GM19351 (cell line): ENCODE data around the gene SH3PXD2A.
"Not testable (repeated sequence)": the region's sequence is repeated elsewhere in the genome, so short reads cannot be mapped to it uniquely, and the experiment has no call there.

ENCODE experiments used
- ATAC-seq: cut with Tn5 transposase; IDR thresholded peaks from one replicate; pipeline ENCODE4 v1.9.1; 2021; ENCODE audit warnings: mild to moderate bottlenecking, moderate library complexity; ENCODE audit not compliant: unreplicated experiment

The SH3PXD2A gene

DNA sequence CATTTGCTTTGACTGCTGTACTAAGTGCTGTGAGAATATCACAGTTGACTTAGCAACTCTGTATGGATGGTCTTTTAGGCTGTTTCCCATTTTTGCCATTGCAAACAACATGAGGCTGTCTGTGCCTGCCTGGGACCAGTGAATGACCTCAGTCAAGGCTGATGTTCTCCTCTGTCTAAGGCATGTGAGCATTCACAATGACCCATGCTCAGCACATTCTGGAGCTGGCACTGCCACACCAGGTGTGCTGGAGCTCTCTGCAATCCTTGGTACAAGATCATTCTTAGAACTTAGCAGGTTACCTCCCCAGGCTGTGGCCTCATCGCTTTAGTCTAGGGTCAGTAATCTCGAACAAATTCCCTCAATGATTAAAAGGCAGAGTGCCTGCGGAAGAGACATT, 61.9 kb downstream of the SH3PXD2A start:
- no peak for ATAC-seq

- no peak for ATAC-seq
These were observed 62.8 kb downstream of the SH3PXD2A start for GRCh38 chr10:103792547-103792946.

GRCh38 chr10:103791858-103792257, 63.5 kb downstream of the SH3PXD2A start:
- no peak for ATAC-seq

GRCh38 chr10:103791291-103791690, 64.1 kb downstream of the SH3PXD2A start:
- ATAC-seq: no peak

- ATAC-seq: no peak
These were observed 64.8 kb downstream of the SH3PXD2A start for GRCh38 chr10:103790580-103790979.

- no peak for ATAC-seq
These were observed 65.6 kb downstream of the SH3PXD2A start for GRCh38 chr10:103789771-103790201.

DNA sequence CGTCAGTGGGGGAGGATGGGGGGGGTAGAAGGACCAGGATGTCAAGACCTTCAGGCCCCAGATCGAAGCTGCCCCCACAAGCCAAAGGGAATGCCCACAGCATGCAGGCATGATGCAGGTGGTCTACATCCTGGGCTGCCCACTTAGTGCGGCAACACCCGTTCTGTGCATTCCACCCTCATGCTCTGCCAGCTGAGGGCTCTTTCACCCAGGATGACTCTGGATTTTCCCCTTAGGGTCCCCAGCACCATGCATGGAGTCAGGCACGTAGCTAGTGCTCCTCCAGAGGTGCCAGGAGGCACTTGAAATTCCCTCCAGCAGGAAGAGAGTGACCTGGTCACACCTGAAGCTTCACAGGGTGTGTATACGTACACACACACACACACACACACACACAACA, 66.2 kb downstream of the SH3PXD2A start:
- ATAC-seq: no peak

DNA sequence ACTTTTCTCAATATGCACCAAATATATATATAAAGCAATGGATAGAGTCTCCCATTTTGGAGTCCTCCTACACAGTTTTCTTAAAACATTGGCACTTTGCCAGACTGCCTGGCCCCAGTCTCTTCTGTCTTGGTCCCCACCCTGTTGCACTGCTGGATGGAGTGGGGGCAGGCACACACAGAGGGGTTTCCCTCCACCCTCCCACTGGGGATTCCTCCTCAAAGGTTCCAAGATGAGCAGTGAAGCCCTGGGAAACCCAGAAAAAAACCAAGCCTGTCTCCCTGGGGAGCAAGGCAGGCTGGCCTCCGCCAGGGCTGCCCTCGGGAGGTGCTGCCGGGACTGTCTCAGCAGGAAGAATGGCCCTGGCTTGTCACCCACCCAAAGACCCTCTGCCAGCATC, 68.0 kb downstream of the SH3PXD2A start:
- no peak for ATAC-seq

- no peak for ATAC-seq
These were observed 69.4 kb downstream of the SH3PXD2A start for GRCh38 chr10:103786020-103786419.

- no peak for ATAC-seq
These were observed 70.5 kb downstream of the SH3PXD2A start for GRCh38 chr10:103784723-103785418.

DNA sequence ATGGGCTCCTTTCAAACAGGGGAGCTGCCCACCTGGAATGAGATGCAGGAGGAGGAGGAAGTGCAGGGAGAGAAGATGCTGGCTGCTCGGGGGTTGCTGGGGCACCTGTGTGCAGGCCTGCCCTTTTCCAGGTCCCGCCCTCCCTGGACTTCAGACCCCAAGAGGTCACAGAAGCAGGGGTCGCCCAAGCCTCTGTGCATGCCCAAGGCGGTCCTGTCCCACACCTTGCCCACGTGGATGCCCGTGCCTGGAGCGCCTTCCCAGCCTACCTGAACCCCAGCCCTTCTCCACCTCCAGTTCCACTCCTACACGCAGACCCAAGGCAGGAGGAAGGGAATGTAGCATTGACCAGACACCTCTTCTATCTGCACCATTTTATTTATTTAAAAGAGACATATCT, 71.3 kb downstream of the SH3PXD2A start:
- ATAC-seq: no peak

GRCh38 chr10:103783681-103784080, 71.7 kb downstream of the SH3PXD2A start:
- ATAC-seq: no peak

DNA sequence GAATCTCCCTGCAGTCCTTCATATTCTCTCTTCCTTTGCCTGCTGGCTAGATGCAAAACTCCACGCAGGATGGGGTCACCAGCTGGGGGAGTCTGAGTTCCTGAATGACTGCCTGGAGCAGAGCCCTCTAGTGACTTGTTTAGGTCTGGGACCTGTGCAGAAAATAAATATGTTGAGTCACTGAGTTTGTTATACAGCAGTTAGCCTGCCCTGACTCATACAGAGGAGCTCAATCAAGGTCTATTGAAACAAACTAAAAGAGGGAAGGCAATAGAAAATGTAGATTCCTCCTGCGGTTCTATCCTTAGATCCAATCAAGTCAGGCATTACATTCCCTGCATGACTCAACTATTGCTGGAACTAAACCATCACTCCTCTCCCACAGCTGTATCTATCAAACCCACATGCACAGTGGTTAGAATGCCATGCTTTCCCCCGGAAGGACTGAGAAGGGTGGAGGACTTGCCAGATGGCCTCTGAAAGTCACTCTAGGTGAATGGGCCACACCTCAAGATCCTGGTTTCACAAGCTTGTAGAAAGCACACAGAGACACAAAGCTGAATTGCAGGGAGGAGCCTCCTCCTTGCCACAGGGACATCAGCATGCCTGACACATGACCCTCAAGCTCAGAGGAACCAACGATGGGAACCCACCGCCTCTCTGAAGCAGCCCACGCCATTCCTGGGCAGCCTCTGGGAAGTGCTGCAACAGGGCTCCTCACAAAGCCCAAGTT, 73.9 kb downstream of the SH3PXD2A start:
- no peak for ATAC-seq

DNA sequence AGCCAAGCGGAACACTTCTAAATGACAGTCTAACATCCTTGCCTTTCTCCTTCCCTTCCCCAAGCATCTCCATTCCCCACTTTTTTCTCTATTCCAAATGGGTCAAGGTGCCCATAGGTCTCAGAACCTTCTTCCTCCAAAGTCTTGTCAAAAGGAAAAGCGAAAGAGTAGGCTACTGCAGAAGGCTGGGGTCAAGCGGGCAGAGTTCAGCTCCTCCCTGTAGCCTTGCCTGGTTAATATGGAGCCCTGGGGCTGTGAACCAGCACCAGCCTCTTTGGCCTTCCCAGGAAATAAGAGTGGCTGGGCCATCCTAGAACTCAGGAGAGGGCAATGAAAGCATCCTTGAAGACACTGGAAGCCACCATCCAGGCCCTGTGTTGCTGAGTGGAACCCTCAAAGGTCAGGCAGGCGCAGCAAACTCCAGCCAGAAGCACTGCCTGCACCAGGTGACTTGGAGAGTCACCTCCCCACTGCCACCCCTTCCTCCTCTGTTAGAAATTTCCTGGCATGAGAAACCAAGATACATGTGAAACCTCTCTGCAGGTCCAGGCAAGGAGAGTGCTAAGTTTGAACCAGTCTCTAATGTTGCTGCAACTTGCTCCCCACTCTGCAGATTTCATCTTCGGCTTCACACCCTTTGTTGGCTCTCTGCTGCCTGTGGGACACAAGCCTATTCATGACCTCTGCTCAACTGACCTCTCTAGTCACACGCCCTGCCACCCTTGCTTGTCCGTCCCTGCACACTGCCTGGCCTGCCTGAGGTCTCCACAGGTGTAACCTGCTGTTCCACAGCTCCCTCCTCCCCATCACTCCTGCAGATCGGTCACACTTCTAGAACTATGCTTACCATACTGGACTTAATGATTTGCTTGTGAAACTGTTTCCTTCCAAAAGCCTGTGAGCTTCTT, 74.9 kb downstream of the SH3PXD2A start:
- no peak for ATAC-seq

DNA sequence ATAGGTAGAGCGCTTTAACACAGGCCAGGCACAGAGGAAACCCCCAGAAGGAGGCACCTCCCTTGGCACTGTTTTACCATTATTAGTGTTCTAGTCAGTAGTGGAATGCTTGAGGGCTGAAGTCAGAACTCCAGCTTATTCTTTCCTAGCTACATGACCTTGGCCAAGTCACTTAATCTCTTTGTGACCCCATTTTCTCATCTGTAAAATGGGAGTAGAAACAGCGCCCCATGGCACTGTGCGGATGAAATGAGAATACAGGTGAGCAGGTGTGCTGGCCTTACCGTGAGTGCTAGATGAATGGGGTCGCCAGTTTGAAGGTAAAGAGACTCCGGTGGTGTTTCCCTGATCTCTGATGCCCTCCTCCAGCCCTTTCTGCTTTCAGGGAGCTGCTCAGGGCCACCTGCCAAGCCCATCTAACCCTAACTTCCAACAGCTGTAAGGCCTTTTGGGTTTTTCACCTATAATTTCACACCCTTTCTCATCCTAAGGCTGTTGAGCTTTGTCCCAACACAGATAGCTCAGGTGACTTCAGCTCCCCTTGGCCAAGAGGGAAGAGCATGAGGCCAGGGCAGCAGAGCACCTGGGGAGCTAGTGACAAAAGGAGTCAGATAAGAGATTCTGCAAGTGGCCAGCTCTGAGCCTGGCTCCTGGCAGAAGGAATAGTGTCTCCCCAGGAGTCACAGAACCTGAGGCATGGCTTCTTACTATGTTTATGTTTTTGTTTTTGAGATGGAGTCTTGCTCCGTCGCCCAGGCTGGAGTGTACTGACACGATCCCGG, 76.8 kb downstream of the SH3PXD2A start:
- ATAC-seq: no peak

DNA sequence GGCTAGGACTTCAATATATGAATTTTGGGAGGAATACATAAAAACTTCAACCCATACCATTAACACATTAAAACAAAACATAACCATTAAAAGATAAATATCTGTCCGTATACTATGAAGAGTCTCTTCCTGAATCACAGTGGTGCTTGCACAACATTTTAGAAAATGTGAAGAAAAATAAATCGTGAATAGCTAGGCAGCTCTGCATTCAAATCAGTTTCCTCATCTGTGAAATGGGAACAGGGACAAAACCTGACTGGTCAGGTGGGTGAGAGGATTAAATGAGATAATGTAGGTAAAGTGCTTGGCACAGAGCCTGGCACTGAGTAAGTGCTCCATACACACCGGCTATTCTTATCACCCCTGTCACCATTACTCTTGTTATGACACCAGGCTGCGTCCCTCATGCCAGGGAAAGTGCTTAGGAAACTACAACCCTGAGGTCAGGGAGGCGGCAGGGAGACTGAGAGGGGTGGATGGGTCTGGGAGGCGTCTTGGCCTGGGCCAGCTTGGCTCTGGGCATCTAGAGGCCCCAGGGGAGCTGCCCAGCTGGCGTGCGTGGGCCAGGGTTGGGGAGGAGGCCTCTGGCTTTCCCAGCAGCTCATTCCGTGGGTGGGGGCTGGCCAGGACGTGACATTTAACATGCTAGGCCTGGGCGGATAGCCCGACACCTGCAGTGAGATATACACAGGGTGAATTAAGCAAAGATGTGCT, 78.3 kb downstream of the SH3PXD2A start:
- ATAC-seq: peak; percentile 42

- ATAC-seq: no peak
These were observed 79.6 kb downstream of the SH3PXD2A start for GRCh38 chr10:103775776-103776175.

GRCh38 chr10:103772846-103773245, 82.5 kb downstream of the SH3PXD2A start:
- not testable (repeated sequence) for ATAC-seq

GRCh38 chr10:103772096-103772845, 83.1 kb downstream of the SH3PXD2A start:
- peak; percentile 66 for ATAC-seq
